Spleen (tissue), 11 donors: Measurements from ENCODE around the gene MTSS2. TPM values are rescaled to one million over a fixed set of nuclear protein-coding genes. Genes with fewer than 3 reads are reported as not detected.
"Not testable (repeated sequence)": the region's sequence is repeated elsewhere in the genome, so short reads cannot be mapped to it uniquely, and the experiment has no call there.

Experiments
- DNase-seq: peaks from one replicate; pipeline ENCODE4 v3.0.0-alpha.2; 2020
- H3K27ac ChIP-seq, 8 donors: fragments of 200-600 bp; sonication (generic) in 7 of 8; 1 replicate in 4 of 8; 2 replicates in 4 of 8; pipeline versions ENCODE4 v1.5.0 to v1.8.0; 2016 to 2021; ENCODE audit warnings: inconsistent platforms in 4 of 8, mild to moderate bottlenecking in 4 of 8, moderate library complexity in 1 of 8
- H3K27me3 ChIP-seq, 7 donors: fragments of 200-600 bp; sonication (generic) in 6 of 7; replicated peaks in 1 of 7; 1 replicate in 4 of 7; 2 replicates in 3 of 7; pipeline versions ENCODE4 v1.5.0 to v1.8.0; 2016 to 2021; ENCODE audit warnings: inconsistent platforms in 3 of 7, mild to moderate bottlenecking in 1 of 7
- H3K36me3 ChIP-seq, 6 donors: fragments of 200-600 bp; sonication (generic) in 5 of 6; 1 replicate in 4 of 6; 2 replicates in 2 of 6; pipeline versions ENCODE4 v1.5.0 to v1.8.0; 2016 to 2021; ENCODE audit warnings: inconsistent platforms in 2 of 6
- H3K4me1 ChIP-seq, 6 donors: fragments of 200-600 bp; sonication (generic) in 5 of 6; 1 replicate in 3 of 6; 2 replicates in 3 of 6; pipeline versions ENCODE4 v1.5.0 to v1.8.0; 2016 to 2021; ENCODE audit warnings: inconsistent platforms in 3 of 6
- H3K4me3 ChIP-seq, 8 donors: fragments of 200-600 bp; sonication (generic) in 7 of 8; 1 replicate in 4 of 8; 2 replicates in 4 of 8; pipeline versions ENCODE4 v1.5.0 to v1.8.0; 2016 to 2021; ENCODE audit warnings: inconsistent platforms in 4 of 8, mild to moderate bottlenecking in 4 of 8, moderate library complexity in 2 of 8
- H3K9me3 ChIP-seq, 8 donors: fragments of 200-600 bp; sonication (generic) in 7 of 8; 1 replicate in 4 of 8; 2 replicates in 4 of 8; pipeline versions ENCODE4 v1.5.0 to v1.8.0; 2016 to 2021; ENCODE audit warnings: inconsistent platforms in 4 of 8
- CTCF ChIP-seq, 11 experiments: fragments of 200-600 bp in 7 of 11; fragments of 450-650 bp in 4 of 11; sonication (generic) in 4 of 11; IDR thresholded peaks in 8 of 11; conservative IDR thresholded peaks in 3 of 11; 1 replicate in 7 of 11; 2 replicates in 4 of 11; pipeline versions ENCODE4 v1.4.0 to v1.8.0; 2016 to 2021; ENCODE audit warnings: antibody characterized with exemption in 11 of 11, inconsistent platforms in 4 of 11, mild to moderate bottlenecking in 1 of 11
- POLR2A ChIP-seq, 3 donors: fragments of 450-650 bp; IDR thresholded peaks; one replicate each; pipeline ENCODE4 v1.5.1; 2017; ENCODE audit warnings: antibody characterized with exemption in 3 of 3, mild to moderate bottlenecking in 1 of 3
- POLR2AphosphoS5 ChIP-seq, 3 donors: sonication (generic); formaldehyde crosslinking; IDR thresholded peaks; one replicate each; pipeline ENCODE4 v1.5.1; 2017; ENCODE audit warnings: antibody characterized with exemption in 3 of 3
- WGBS, 5 donors: extraction: QIAGEN DNeasy Blood & Tissue Kit in 3 of 5; methylation state at CpG; one replicate each; pipeline versions ENCODE4 v1.1.5 to v1.1.7; 2013 to 2018; 5-methylcytosine and 5-hydroxymethylcytosine counted together
- intact Hi-C: fragments of 100-400 bp; cut with DNase I; formaldehyde crosslinking; loops from one replicate; pipeline ENCODE4 v1.15.0; 2023; ENCODE audit warnings: low total_unique reads
- polyA plus RNA-seq, 3 donors: library from polyadenylated mRNA; stranded (reverse); fragments of 200-250 nt; gene quantifications; one replicate each; pipeline ENCODE4 v1.2.1, GENCODE V29; 2013
- total RNA-seq, 7 donors: library from RNA; depleted of rRNA in 3 of 7; stranded (reverse); fragments of >200 nt in 3 of 7; fragmentation: NEBNext Ultra II Directional in 4 of 7; extraction: Animal tissue kit (Norgen Biotek cat#: 25700) in 4 of 7; gene quantifications; one replicate each; pipeline versions ENCODE4 v1.1.0 to v1.2.1, GENCODE V29; 2016 to 2021
- donor health status: healthy with polysubstance abuse.
- donor health status: DM: no; HTN: no; CAD: no; lungs with moderate emphysema.
- donor health status: DM: no; HTN: no; CAD: no.
- donor health status: Bipolar disorder and iron deficiency.
- donor health status: healthy.
- donor health status: DM: no; HTN: no; CAD: no.
- donor health status: DM: yes; HTN: yes; CAD: no.

The MTSS2 gene
- total and polyA plus RNA-seq, 10 donors, result 9.0 to 116 (median 94.1) TPM

DNA sequence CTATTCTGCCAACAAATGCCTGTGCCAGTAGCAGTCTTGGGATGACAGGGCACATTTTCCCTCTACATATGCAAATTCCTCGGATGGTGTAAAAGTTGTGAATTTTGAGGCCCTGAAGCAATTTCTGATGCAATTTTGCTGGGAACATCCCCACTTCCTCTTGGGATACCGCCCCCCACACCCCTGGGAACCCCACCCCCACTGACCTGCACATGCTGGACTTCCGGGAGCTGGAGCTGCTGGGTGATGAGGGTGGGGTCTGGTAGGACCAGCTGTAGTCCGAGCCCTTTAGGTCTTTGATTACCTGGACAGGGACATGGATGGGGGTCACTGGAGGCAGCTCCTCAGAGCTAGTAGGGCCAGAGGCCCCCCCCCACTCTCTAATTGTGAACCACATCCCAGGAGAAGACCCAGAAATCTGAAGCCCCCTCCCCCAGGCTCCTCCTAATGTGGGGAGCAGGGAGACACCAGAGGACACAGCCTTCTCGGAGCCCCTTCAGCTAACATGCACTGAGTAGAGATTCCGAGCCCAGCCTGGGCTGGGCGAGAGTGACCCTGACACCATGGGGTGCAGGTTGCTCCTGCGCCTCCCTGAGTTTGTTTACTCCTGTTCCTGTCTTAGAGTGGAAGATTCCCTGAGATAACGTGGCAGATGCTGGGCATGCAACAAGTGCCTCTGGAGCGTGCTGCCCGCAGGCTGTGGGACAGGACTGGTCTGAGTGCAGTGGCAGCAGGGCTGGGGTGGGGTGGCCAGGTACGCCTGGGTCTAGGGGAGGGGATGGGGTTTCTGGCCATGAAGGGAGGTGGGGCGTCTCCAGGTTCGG lies 9.0 kb downstream of the MTSS2 start:
- intact Hi-C loops, result no loop called here
- TF ChIP-seq POLR2AphosphoS5 (IDR thresholded peaks at IDR 0.05) (peak in 1 of 3 donors; percentile 14), CTCF (IDR thresholded peaks at IDR 0.05 in 8 of 11, conservative IDR thresholded peaks at IDR 0.05 in 3 of 11) (no peak), POLR2A (IDR thresholded peaks at IDR 0.05) (no peak)
- WGBS, 5 donors, result 83 to 90% (median 85%) methylated on average over 8 to 14 of the region's 14 CpGs
- Histone ChIP-seq H3K36me3 (peaks cover 0 to 89% (median 40%) of the 10 kb centered on the region in 6 donors), H3K4me1 (peaks cover 12 to 43% (median 30%) of the 10 kb centered on the region in 6 donors), H3K4me3 (no peak overlapping the region), H3K27ac (peak overlapping the region in 4 of 8 donors; percentile 1 to 88 (median 56)), H3K27me3 (peaks cover 0 to under 1% (median 0%) of the 10 kb centered on the region in 7 donors), H3K9me3 (no peaks in the 10 kb centered on the region)
- peak; percentile 69 for DNase-seq

DNA sequence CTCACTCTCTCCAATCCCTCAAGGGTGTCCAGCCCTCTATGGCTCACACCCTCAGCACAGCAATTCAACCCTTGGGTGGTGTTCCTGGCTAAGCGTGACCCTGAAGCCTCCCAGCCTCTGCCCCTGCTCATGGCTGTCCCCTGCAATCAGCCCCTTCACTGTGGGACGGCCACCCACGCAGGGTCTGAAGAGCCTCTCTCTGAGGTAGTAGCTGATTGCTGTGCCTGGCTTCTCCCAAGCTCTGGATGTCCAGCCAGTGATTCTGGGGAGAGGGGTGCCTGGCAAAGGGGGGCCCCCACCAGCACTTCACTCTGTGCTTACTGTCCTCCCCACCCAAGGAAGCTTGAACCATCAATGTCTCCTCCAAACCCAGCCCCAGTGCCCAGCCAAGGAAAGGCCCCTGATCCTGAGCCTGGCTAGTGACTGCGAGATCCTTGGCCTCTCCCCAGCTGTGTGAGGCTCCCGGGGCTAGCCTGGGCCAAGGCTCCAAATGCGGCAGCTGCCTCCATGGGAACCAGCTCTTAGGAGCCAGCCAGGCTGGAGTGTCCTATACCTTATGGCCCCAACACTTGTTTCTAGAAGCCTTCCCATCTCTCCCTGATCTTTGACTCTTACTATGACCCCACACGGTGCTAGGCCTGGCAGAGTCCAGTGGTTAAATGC lies 9.9 kb downstream of the MTSS2 start:
- peaks cover 0 to 98% (median 42%) of the 10 kb centered on the region in 6 donors for H3K36me3 ChIP-seq
- peak; percentile 50 for DNase-seq
- no peaks in the 10 kb centered on the region for H3K27me3 ChIP-seq
- peak overlapping the region in 4 of 8 donors; percentile 25 to 86 (median 36) for H3K27ac ChIP-seq
- 82 to 91% (median 86%) methylated on average over 5 to 7 of the region's 7 CpGs for WGBS, 5 donors
- H3K4me3 ChIP-seq, result no peak overlapping the region
- H3K9me3 ChIP-seq, result no peaks in the 10 kb centered on the region
- no peak for TF ChIP-seq POLR2A (IDR thresholded peaks at IDR 0.05)
- TF ChIP-seq POLR2AphosphoS5 (IDR thresholded peaks at IDR 0.05), result peak in 2 of 3 donors; percentile 47 to 49
- peaks cover 6 to 34% (median 22%) of the 10 kb centered on the region in 6 donors for H3K4me1 ChIP-seq
- intact Hi-C loops, result no loop called here

DNA sequence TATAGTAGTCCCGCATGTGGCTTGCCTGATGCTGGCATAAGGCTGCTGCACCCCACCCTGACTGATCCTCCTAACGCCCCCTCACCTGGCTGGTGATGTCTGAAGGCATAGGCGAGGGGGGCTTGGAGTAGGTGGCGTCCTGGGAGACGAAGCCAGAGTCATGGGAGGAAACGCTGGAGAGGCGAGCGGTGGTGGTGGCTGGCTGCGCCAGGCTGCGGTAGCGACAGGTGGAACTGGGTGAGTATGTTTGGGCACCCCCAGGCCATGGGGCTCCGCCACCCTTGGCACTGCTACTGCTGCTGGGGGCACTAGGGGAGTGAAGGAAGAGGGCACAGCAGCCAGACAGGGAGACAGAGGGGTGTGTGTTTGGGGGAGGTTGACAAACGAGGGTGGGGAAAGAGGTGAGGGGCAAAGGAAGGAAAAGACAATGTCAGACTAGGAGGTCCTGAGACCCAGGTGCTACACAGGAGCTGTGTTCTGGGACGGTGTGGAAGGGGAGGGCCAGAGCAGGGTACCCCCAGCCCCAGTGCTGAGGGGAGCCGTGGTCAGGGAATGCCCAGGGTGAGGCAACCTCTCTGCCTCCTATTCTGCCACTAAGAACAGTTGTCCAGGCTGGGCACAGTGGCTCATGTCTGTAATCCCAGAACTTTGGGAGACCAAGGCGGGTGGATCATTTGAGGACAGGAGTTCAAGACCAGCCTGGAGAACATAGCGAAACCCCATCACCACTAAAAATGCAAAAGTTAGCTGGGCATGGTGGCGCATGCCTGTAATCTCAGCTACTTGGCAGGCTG lies 11.4 kb downstream of the MTSS2 start:
- Histone ChIP-seq H3K27ac (peak overlapping the region in 2 of 8 donors; percentile 7 to 8), H3K36me3 (peaks cover 0 to 100% (median 51%) of the 10 kb centered on the region in 6 donors), H3K9me3 (no peaks in the 10 kb centered on the region), H3K4me3 (no peak overlapping the region), H3K27me3 (no peaks in the 10 kb centered on the region), H3K4me1 (peaks cover 0 to 20% (median 8%) of the 10 kb centered on the region in 6 donors)
- intact Hi-C loops, result no loop called here
- TF ChIP-seq POLR2AphosphoS5 (IDR thresholded peaks at IDR 0.05), result peak in 2 of 3 donors; percentile 65 to 67
- TF ChIP-seq POLR2A (IDR thresholded peaks at IDR 0.05), result no peak
- WGBS, 5 donors, result 85 to 92% (median 89%) methylated on average over 18 of the region's 18 CpGs
- DNase-seq, result peak; percentile 53

DNA sequence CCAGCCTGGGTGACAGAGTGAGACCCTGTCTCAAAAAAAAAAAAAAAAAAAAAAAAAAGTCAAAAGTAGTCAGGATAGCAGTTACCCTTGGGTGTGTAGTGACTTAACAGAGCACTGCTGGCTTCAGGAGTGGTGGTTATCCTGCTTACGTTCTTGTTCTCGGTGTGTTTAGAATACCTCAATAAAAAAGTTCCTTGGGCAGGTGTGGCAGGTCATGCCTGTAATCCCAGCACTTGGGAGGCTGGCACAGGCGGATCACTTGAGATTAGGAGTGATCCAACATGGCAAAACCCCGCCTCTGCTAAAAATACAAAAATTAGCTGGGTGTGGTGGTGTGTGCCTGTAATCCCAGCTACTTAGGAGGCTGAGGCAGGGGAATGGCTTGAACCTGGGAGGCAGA lies 14.9 kb downstream of the MTSS2 start:
- WGBS, 5 donors, result 89 to 96% (median 94%) methylated on average over 4 of the region's 4 CpGs
- intact Hi-C loops, DNase-seq, H3K27me3 ChIP-seq, H3K27ac ChIP-seq, H3K4me1 ChIP-seq, H3K4me3 ChIP-seq, H3K9me3 ChIP-seq: not testable (repeated sequence)
- H3K36me3 ChIP-seq, result peaks cover 0 to 100% (median 36%) of the 10 kb centered on the region in 6 donors
- peak in 1 of 3 donors; percentile 16 for TF ChIP-seq POLR2AphosphoS5 (IDR thresholded peaks at IDR 0.05)

GRCh38 chr16:70670175-70670574 lies 15.7 kb downstream of the MTSS2 start:
- intact Hi-C loops, result no loop called here
- no peaks in the 10 kb centered on the region for H3K27me3 ChIP-seq
- no peaks in the 10 kb centered on the region for H3K9me3 ChIP-seq
- no peak overlapping the region for H3K27ac ChIP-seq
- TF ChIP-seq CTCF (IDR thresholded peaks at IDR 0.05 in 8 of 11, conservative IDR thresholded peaks at IDR 0.05 in 3 of 11) (no peak), POLR2A (IDR thresholded peaks at IDR 0.05) (no peak), POLR2AphosphoS5 (IDR thresholded peaks at IDR 0.05) (no peak)
- H3K36me3 ChIP-seq, result peaks cover 0 to 100% (median 38%) of the 10 kb centered on the region in 6 donors
- peaks cover 0 to 5% (median 0%) of the 10 kb centered on the region in 6 donors for H3K4me1 ChIP-seq
- WGBS, 5 donors, result 87 to 95% (median 94%) methylated on average over 2 of the region's 2 CpGs
- no peak for DNase-seq
- H3K4me3 ChIP-seq, result no peak overlapping the region
